ENCODE results near the gene LOXHD1.

The LOXHD1 gene

GRCh38 chr18:46445522-46446313 is 211.3 kb downstream of the LOXHD1 start:
- TF ChIP-seq ZNF274 (IDR thresholded peaks at IDR 0.05; ENCODE audit: low read depth, low read length): no peak
- H3K4me3 ChIP-seq (ENCODE audit: low read length): no peak overlapping the region

DNA sequence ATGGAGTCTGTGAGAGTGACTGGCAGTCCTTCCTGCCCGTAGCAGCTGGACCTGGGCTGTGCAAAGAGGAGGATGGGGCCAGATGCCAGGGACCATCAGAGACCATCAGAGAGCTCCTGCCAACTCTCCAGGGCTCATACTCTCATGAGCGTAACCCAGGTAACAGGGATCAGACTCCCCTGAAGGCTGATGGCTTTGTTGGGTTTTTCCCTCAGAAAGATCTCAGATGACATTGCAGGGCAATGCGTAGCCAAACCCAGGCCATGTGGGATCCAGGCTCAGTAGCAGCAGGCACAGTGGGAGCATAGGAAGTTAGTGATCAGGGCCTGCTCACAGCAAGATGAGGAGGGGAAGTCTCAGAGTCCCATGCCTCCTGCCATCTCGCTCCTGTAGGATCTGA is 218.0 kb downstream of the LOXHD1 start:
- no peak for TF ChIP-seq ZNF274 (IDR thresholded peaks at IDR 0.05; ENCODE audit: low read depth, low read length)
- H3K4me3 ChIP-seq (ENCODE audit: low read length): no peak overlapping the region

DNA sequence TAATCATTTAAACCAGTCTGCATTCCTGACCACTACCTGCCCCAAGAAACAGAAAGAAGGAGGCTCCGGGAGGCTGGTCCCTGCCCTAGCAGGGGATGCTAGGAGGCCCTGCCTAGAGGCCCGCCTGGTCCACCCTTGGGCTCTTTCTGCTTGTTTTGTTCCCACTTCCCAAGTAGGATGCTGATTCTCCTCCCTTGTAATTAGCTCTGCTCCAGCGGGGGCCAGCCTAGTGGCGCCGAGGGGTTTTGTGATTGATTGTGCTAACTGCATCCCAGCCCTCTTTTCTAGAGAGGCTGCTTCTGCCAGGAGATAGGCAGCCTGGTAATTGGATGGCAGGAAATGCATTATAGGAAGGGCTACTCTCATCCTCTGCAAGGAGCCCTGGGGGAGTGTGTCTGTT is 220.0 kb downstream of the LOXHD1 start:
- no peak for TF ChIP-seq ZNF274 (IDR thresholded peaks at IDR 0.05; ENCODE audit: low read depth, low read length)
- H3K4me3 ChIP-seq (ENCODE audit: low read length): no peak overlapping the region

DNA sequence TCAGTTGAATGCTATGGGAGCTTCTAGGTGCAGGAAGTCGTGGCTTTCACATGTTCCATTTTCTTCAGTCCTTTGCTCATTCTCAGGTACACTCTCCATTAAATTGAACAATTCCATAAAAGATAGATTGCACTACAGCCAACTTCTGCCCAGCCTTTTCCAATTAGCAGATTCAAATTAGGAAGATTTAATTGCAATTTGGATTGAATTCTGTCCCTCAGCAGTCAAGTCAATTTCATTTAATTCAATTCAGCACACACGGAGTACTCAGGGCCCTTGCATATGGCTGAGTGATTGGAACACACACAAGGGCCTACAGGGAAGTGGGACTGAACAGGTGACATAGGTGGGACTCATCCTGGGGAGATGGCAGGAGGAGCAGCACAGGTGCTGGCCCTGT is 220.4 kb downstream of the LOXHD1 start:
- no peak overlapping the region for H3K4me3 ChIP-seq (ENCODE audit: low read length)
- no peak for TF ChIP-seq ZNF274 (IDR thresholded peaks at IDR 0.05; ENCODE audit: low read depth, low read length)

GRCh38 chr18:46435031-46435430 is 222.0 kb downstream of the LOXHD1 start:
- no peak overlapping the region for H3K4me3 ChIP-seq (ENCODE audit: low read length)
- no peak for TF ChIP-seq ZNF274 (IDR thresholded peaks at IDR 0.05; ENCODE audit: low read depth, low read length)

GRCh38 chr18:46434629-46435028 is 222.4 kb downstream of the LOXHD1 start:
- no peak for TF ChIP-seq ZNF274 (IDR thresholded peaks at IDR 0.05; ENCODE audit: low read depth, low read length)
- no peak overlapping the region for H3K4me3 ChIP-seq (ENCODE audit: low read length)

GRCh38 chr18:46433121-46433826 is 223.7 kb downstream of the LOXHD1 start:
- no peak overlapping the region for H3K4me3 ChIP-seq (ENCODE audit: low read length)
- no peak for TF ChIP-seq ZNF274 (IDR thresholded peaks at IDR 0.05; ENCODE audit: low read depth, low read length)

DNA sequence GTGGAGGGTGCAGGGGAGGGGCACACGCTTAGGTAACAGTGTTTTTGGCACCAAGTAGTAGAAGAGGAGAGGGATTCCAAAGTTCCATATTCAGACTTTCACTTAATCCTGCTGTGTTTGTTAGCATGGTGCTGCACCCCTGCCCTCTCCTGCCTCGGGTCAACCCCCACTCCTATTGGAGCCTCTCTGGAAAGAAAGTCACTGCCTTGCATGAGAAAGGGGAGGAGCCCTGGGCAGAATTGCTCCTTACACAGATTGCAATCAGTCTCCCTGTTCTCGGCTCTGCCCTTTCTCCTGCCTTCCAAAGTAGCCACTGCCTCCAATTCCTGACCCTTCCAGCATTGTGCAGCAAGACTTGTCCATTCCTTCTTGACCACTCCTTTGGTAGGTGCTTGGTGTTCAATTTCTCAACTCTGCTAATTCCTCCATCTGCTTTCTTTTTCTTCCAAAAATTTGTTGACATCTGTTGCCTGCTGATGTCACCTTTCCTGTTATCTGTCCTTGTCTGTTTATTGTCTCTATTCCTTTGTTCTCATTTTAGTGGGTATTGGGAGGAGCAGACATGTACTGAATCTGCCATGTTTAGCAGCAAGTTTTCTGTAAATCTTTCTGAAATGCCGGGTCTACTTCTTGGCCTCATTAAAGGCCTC is 225.4 kb downstream of the LOXHD1 start:
- no peak overlapping the region for H3K4me3 ChIP-seq (ENCODE audit: low read length)
- TF ChIP-seq ZNF274 (IDR thresholded peaks at IDR 0.05; ENCODE audit: low read depth, low read length): no peak

GRCh38 chr18:46429649-46430224 is 227.3 kb downstream of the LOXHD1 start:
- no peak for TF ChIP-seq ZNF274 (IDR thresholded peaks at IDR 0.05; ENCODE audit: low read depth, low read length)
- no peak overlapping the region for H3K4me3 ChIP-seq (ENCODE audit: low read length)

GRCh38 chr18:46429130-46429529 is 227.9 kb downstream of the LOXHD1 start:
- no peak for TF ChIP-seq ZNF274 (IDR thresholded peaks at IDR 0.05; ENCODE audit: low read depth, low read length)

DNA sequence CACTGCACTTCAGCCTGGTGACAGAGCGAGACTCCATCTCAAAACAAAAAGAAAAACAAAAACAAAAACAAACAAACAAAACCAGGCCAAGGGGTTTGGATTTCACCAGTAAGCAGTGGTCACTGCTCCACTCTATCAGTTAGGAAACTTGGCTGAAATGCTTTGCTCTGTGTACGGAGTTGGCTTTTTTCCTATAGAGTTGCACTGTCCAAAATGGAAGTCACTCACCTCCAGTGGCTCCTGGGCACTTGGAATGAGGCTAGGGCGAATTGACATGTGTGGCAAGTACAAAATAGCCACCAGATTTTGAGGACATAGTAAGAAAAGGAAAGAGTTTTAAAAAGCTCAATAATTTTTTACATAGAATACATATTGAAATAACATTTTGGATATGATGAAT is 228.7 kb downstream of the LOXHD1 start:
- no peak for TF ChIP-seq ZNF274 (IDR thresholded peaks at IDR 0.05; ENCODE audit: low read depth, low read length)
- H3K4me3 ChIP-seq (ENCODE audit: low read length): no peak overlapping the region

More at GRCh38 chr18:46429130-46429529, 227.9 kb downstream of the LOXHD1 start:
- H3K4me3 ChIP-seq (ENCODE audit: low read length): no peak overlapping the region

DNA sequence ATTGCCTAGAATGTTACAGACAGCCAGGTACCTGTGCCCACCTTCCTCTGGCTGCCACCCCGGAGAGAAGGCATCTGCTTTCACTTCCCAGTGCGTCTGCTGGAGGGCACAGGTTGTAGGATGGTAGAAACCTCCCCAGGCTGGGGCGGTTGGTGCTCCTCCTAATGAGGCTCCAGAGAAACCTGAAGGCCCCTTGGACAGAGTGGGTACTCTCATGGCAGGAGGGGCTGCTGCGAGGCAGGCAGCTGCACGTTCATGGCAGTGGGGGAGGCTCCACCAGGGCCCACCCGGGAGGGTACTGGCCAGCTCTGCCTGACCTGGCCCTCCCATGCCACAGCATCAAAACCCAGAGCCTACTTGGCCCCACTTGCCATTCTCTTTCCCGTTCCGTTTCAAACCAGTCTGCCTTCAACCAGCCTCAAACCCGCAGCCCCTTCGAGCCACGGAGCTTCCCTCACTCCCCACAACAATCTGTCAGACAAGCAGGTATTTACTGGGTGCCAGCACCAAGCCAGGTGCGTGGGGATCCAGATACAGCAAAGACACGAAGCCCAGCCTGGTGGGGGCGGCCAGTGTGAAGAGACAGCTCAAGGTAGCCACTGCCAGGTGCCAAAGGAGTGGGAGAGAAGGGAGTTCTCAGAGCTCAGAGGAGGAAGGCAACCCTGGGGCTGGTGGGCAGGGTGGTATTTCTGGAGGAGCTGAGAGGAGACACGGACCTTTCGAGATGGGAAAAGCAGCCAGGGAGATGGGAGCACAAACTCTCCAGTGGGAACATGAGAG is 229.6 kb downstream of the LOXHD1 start:
- TF ChIP-seq ZNF274 (IDR thresholded peaks at IDR 0.05; ENCODE audit: low read depth, low read length): no peak
- no peak overlapping the region for H3K4me3 ChIP-seq (ENCODE audit: low read length)
